Bladder microvascular endothelial cell (primary cell): Measurements from ENCODE around the gene CNTNAP3. TPM values are rescaled to one million over a fixed set of nuclear protein-coding genes. Genes with fewer than 3 reads are reported as not detected.

Source experiments
- total RNA-seq: library from RNA; depleted of rRNA; stranded (reverse); fragments of >200 nt; gene quantifications from 2 replicates; pipeline ENCODE4 v1.2.3, GENCODE V29; 2014

CNTNAP3 gene
- 18.5 and 104 TPM in 2 replicates for total RNA-seq

GRCh38 chr9:39287980-39288379, at the start of gene CNTNAP3:
Gene CNTNAP3 (minus strand): TSS chr9:39288167. CDS start chr9:39288064, 103 bp downstream.

Other genes with a start within 250 kb of the CNTNAP3 start
- not detected in 2 replicates for gene SPATA31A1, start 67.5 kb upstream of the CNTNAP3 start, total RNA-seq